Activated naive CD4-positive, alpha-beta T cell treated with anti-CD3 and anti-CD28 coated beads for 36 hours (primary cell): ENCODE results near the gene ZNF197. TPM values are rescaled to one million over a fixed set of nuclear protein-coding genes. Genes with fewer than 3 reads are reported as not detected.
"Not testable (repeated sequence)": the region's sequence is repeated elsewhere in the genome, so short reads cannot be mapped to it uniquely, and the experiment has no call there.

Experiments
- CTCF ChIA-PET: fragments of 350-600 bp; sonication (Branson Sonifier 250); formaldehyde crosslinking; loops from one replicate; lab custom pipeline; 2021; ENCODE audit warnings: antibody characterized with exemption; lab: Charles Lee
- DNase-seq: peaks from one replicate; pipeline ENCODE4 v3.0.0-alpha.2; 2020
- H3K27ac Mint-ChIP-seq: one replicate; pipeline ENCODE4 v1.8.0; 2021; ENCODE audit warnings: mild to moderate bottlenecking, mixed read lengths
- H3K27me3 Mint-ChIP-seq: one replicate; pipeline ENCODE4 v1.8.0; 2021; ENCODE audit warnings: low read depth, mixed read lengths
- H3K36me3 Mint-ChIP-seq: one replicate; pipeline ENCODE4 v1.8.0; 2021; ENCODE audit warnings: low read depth, mixed read lengths
- H3K4me1 Mint-ChIP-seq: one replicate; pipeline ENCODE4 v1.8.0; 2021; ENCODE audit warnings: low read depth, mixed read lengths
- H3K4me3 Mint-ChIP-seq: one replicate; pipeline ENCODE4 v1.8.0; 2021; ENCODE audit warnings: mild to moderate bottlenecking, moderate library complexity, mixed read lengths
- H3K9me3 Mint-ChIP-seq: one replicate; pipeline ENCODE4 v1.8.0; 2021; ENCODE audit warnings: mixed read lengths
- intact Hi-C: fragments of 100-400 bp; cut with micrococcal nuclease; formaldehyde crosslinking; loops from one replicate; pipeline ENCODE4 v1.15.1; 2023
- total RNA-seq, 2 experiments: library from RNA; stranded (reverse); gene quantifications; one replicate each; pipeline ENCODE4 v1.2.3, GENCODE V29; 2021

Gene ZNF197
- total RNA-seq, 2 experiments from 2014 or later: 7.7 to 8.4 TPM

- Mint-ChIP-seq H3K4me1 (no peaks in the 10 kb centered on the region), H3K9me3 (peaks cover 24% of the 10 kb centered on the region), H3K27ac (no peak overlapping the region), H3K27me3 (peaks cover 2% of the 10 kb centered on the region), H3K4me3 (no peak overlapping the region), H3K36me3 (peaks cover 11% of the 10 kb centered on the region)
- intact Hi-C loops: no loop called here
- DNase-seq: no peak
- CTCF ChIA-PET: interaction anchor here (0.6 kb wide), 1 partner anchor 205 kb away, joined by 3 read pairs; no protein-coding TSS in a partner anchor
Observed at GRCh38 chr3:44666346-44666745, 41.5 kb downstream of the ZNF197 start.

- intact Hi-C loops: no loop called here
- Mint-ChIP-seq H3K9me3 (peaks cover 31% of the 10 kb centered on the region), H3K4me1 (no peaks in the 10 kb centered on the region), H3K27me3 (peaks cover 2% of the 10 kb centered on the region), H3K36me3 (peaks cover 11% of the 10 kb centered on the region), H3K27ac (no peak overlapping the region), H3K4me3 (no peak overlapping the region)
- CTCF ChIA-PET: no interaction called here
- no peak for DNase-seq
Observed at GRCh38 chr3:44669760-44670159, 44.9 kb downstream of the ZNF197 start.

- DNase-seq, H3K36me3 Mint-ChIP-seq, H3K4me1 Mint-ChIP-seq, H3K4me3 Mint-ChIP-seq, H3K27me3 Mint-ChIP-seq, intact Hi-C loops, H3K27ac Mint-ChIP-seq: not testable (repeated sequence)
- CTCF ChIA-PET: interaction anchor here (0.6 kb wide), 1 partner anchor 221 kb away, joined by 3 read pairs; no protein-coding TSS in a partner anchor
- peaks cover 21% of the 10 kb centered on the region for H3K9me3 Mint-ChIP-seq
Observed at GRCh38 chr3:44673466-44673865, 48.6 kb downstream of the ZNF197 start.

GRCh38 chr3:44674211-44674610, 49.4 kb downstream of the ZNF197 start:
- Mint-ChIP-seq H3K27me3 (peaks cover 2% of the 10 kb centered on the region), H3K4me3 (no peak overlapping the region), H3K27ac (no peak overlapping the region), H3K4me1 (no peaks in the 10 kb centered on the region), H3K36me3 (peaks cover 9% of the 10 kb centered on the region), H3K9me3 (peaks cover 22% of the 10 kb centered on the region)
- intact Hi-C loops: no loop called here
- no peak for DNase-seq
- CTCF ChIA-PET: no interaction called here

- intact Hi-C loops: no loop called here
- H3K27ac Mint-ChIP-seq: no peak overlapping the region
- H3K4me1 Mint-ChIP-seq: no peaks in the 10 kb centered on the region
- H3K27me3 Mint-ChIP-seq: no peaks in the 10 kb centered on the region
- CTCF ChIA-PET: no interaction called here
- H3K9me3 Mint-ChIP-seq: peaks cover 35% of the 10 kb centered on the region
- H3K4me3 Mint-ChIP-seq: no peak overlapping the region
- no peak for DNase-seq
- peaks cover 24% of the 10 kb centered on the region for H3K36me3 Mint-ChIP-seq
Observed at GRCh38 chr3:44678480-44679116, 53.8 kb downstream of the ZNF197 start.

GRCh38 chr3:44680921-44681455, 56.2 kb downstream of the ZNF197 start:
- Mint-ChIP-seq H3K27me3 (peaks cover 4% of the 10 kb centered on the region), H3K9me3 (peaks cover 38% of the 10 kb centered on the region), H3K4me1 (peaks cover 10% of the 10 kb centered on the region), H3K4me3 (no peak overlapping the region), H3K27ac (no peak overlapping the region), H3K36me3 (peaks cover 39% of the 10 kb centered on the region)
- intact Hi-C loops: no loop called here
- DNase-seq: no peak
- CTCF ChIA-PET: no interaction called here

GRCh38 chr3:44682182-44682896, 57.5 kb downstream of the ZNF197 start:
- intact Hi-C loops: no loop called here
- Mint-ChIP-seq H3K27ac (no peak overlapping the region), H3K4me3 (no peak overlapping the region), H3K4me1 (peaks cover 10% of the 10 kb centered on the region), H3K27me3 (peaks cover 8% of the 10 kb centered on the region), H3K36me3 (peaks cover 44% of the 10 kb centered on the region), H3K9me3 (peaks cover 41% of the 10 kb centered on the region)
- DNase-seq: no peak
- CTCF ChIA-PET: no interaction called here

- intact Hi-C loops: no loop called here
- Mint-ChIP-seq H3K36me3 (peaks cover 42% of the 10 kb centered on the region), H3K4me3 (peak overlapping the region; percentile 81), H3K9me3 (peaks cover 39% of the 10 kb centered on the region), H3K4me1 (peaks cover 10% of the 10 kb centered on the region), H3K27me3 (peaks cover 19% of the 10 kb centered on the region), H3K27ac (no peak overlapping the region)
- CTCF ChIA-PET: interaction anchor here (1.2 kb wide), 1 partner anchor 153 kb away, joined by 5 read pairs; no protein-coding TSS in a partner anchor
- DNase-seq: peak; percentile 67
Observed at GRCh38 chr3:44685128-44685800, 60.4 kb downstream of the ZNF197 start.

GRCh38 chr3:44687898-44688297, 63.1 kb downstream of the ZNF197 start:
- H3K4me1 Mint-ChIP-seq: peaks cover 10% of the 10 kb centered on the region
- intact Hi-C loops: no loop called here

More at GRCh38 chr3:44687898-44688297, 63.1 kb downstream of the ZNF197 start:
- peaks cover 25% of the 10 kb centered on the region for H3K9me3 Mint-ChIP-seq
- H3K36me3 Mint-ChIP-seq: peaks cover 33% of the 10 kb centered on the region
- no peak for DNase-seq
- no peak overlapping the region for H3K4me3 Mint-ChIP-seq
- no peak overlapping the region for H3K27ac Mint-ChIP-seq
- CTCF ChIA-PET: no interaction called here
- peaks cover 34% of the 10 kb centered on the region for H3K27me3 Mint-ChIP-seq

Other genes starting within 250 kb of the ZNF197 start
- 10 to 100 TPM; 19.0 TPM for gene ZNF445, start 147.4 kb upstream of the ZNF197 start, total RNA-seq
- gene ZKSCAN7, start 69.8 kb upstream of the ZNF197 start, total RNA-seq: 1 to 10 TPM; 1.5 to 1.7 TPM
- under 1 TPM; 0.22 to 0.48 TPM for gene ZNF660, start 40.1 kb upstream of the ZNF197 start, total RNA-seq
- gene ZNF35, start 23.7 kb downstream of the ZNF197 start, total RNA-seq: 1 to 10 TPM; 1.1 to 1.9 TPM
- gene ZNF502, start 87.6 kb downstream of the ZNF197 start, total RNA-seq: 1 to 10 TPM in 1 of 2 experiments, under 1 TPM in 1; 0.62 to 1.0 TPM
- gene ZNF501, start 104.6 kb downstream of the ZNF197 start, total RNA-seq: 1 to 10 TPM; 1.6 to 2.7 TPM
- 10 to 100 TPM; 29.1 to 35.9 TPM for gene KIAA1143, start 136.6 kb downstream of the ZNF197 start, total RNA-seq
- 10 to 100 TPM; 42.1 to 45.8 TPM for gene KIF15, start 136.8 kb downstream of the ZNF197 start, total RNA-seq
- 10 to 100 TPM; 13.9 to 15.8 TPM for gene TMEM42, start 236.9 kb downstream of the ZNF197 start, total RNA-seq
- gene TGM4, start 249.6 kb downstream of the ZNF197 start, total RNA-seq: not detected